Activated CD4-positive, alpha-beta T cell treated with anti-CD3 and anti-CD28 coated beads, Interleukin-2, amount 50 U/mL, for 4 hours (primary cell): ENCODE measurements around the gene HSD17B2.
"Not testable (repeated sequence)": the region's sequence is repeated elsewhere in the genome, so short reads cannot be mapped to it uniquely, and the experiment has no call there.

ENCODE experiments used
- DNase-seq, 2 experiments: peaks; one replicate each; pipeline ENCODE4 v3.0.0-alpha.2; 2020

HSD17B2 gene, protein sequence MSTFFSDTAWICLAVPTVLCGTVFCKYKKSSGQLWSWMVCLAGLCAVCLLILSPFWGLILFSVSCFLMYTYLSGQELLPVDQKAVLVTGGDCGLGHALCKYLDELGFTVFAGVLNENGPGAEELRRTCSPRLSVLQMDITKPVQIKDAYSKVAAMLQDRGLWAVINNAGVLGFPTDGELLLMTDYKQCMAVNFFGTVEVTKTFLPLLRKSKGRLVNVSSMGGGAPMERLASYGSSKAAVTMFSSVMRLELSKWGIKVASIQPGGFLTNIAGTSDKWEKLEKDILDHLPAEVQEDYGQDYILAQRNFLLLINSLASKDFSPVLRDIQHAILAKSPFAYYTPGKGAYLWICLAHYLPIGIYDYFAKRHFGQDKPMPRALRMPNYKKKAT

DNA sequence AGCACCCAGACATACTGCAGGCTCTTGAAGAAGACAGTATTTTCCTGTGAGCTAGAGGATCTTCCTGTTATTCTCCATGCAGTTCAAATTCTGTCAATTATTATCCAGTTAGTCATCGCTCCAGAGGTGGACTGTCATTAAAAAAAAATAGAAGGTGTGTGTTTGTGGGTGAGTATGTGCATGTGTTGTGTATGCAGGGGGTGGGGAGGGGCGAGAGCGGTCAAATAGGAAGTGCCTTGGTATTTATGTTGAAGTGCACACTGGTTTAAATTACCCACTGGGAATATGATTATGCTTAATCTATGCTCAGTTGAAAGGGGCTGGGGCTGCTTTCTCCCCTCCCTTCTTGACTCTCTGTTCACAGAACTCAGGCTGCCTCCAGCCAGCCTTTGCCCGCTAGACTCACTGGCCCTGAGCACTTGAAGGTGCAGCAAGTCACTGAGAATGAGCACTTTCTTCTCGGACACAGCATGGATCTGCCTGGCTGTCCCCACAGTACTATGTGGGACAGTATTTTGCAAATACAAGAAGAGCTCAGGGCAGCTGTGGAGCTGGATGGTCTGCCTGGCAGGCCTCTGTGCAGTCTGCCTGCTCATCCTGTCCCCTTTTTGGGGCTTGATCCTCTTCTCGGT is at the start of gene HSD17B2:
HSD17B2 (plus strand) TSS at position 273 of the 632 bp plus-strand sequence; CDS start at position 445, 172 bp downstream.
- DNase-seq: no peak

DNA sequence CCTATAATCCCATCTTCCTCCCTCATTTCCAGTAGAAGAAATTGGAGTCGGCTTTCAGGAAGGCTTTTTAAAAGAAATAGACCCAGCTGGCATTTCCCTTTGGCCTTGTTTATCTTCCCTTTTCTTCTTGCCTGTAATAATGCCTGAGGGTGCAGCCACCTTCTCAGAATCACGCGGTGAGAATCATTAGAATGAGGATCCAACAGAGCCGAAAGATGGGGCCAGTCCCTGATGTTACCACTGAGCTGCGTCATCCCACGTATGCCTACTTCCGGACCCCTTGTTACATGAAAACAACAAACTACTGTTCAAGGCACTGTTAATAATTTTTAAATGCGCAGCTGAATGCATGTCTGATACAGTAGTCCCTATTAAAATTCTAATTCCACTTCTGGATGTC is 47.9 kb upstream of the HSD17B2 start:
- DNase-seq: no peak

DNA sequence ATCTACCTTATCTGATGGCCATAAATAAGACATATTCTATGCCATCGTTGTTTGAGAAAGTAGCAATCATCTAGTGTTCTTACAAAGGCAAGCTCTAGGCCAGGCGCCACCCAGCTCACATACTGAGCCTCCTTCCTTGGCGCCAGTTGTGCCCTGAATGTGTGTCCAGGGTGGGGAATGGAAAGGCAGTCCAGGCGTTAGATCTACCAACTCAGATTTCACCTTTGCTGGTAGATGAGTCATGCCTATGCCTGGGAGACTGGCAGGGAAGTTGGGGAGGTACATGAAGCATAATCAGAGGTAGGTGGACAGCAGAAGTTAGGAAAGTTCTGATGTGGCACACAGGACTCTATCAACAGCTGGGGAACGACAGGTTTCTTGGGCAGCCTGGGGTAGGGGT is 47.3 kb upstream of the HSD17B2 start:
- no peak for DNase-seq

DNA sequence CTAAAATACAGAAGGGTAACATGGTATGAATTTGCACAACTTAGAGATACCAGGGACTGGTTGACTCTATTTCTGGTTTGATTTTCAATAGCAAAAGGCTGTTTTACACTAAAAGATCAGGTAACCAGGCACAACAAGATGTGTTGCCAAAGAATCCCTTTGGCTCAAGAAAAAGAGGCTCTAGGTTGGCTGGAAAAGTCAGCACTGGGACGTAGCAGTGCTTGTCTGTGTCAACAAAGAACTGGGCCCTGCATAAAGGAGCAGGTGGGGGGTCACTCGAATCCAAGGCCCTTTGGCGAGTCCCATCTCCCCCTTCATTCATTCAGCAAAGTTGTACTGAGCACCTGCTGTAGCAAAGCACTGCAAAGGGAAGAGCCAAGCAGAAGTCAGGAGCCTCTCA is 42.2 kb upstream of the HSD17B2 start:
- no peak for DNase-seq

DNA sequence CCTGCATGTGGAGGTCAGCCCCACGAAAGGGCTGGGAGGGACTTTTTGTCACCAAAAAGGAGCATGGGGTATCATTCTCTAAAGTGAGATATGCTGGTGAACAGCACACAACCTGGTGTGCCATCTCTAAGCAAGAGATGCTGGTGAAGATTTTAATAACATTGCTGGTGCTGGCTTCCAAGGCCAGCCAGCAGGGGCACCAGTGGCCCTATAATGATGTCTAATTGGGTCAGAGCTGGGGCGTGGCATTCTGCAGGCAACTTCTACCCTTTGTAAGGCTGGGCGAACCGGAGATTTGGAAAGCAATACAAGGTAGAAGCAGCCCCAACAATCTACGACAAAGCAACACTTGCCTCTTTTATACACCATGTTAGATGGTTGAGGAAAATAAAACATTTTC is 40.6 kb upstream of the HSD17B2 start:
- no peak for DNase-seq

DNA sequence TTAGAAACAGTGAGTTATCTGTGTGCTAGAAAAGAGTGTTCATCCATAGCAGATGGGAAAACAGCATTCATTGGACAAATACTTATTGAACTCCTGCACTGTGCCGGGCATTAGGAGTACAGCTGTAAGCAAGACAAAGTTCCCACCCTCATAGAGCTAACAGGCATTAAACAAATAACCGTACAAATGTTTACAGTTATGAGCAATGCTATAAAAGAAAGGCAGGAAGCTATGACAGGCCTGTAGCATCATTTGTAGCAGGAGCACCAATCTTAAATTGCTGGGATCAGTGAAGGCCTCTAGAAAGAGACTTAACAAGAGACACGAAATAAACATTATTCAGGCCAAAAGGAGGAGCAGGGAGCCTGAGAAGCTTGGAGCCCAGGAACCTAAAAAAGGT is 39.4 kb upstream of the HSD17B2 start:
- DNase-seq: no peak

DNA sequence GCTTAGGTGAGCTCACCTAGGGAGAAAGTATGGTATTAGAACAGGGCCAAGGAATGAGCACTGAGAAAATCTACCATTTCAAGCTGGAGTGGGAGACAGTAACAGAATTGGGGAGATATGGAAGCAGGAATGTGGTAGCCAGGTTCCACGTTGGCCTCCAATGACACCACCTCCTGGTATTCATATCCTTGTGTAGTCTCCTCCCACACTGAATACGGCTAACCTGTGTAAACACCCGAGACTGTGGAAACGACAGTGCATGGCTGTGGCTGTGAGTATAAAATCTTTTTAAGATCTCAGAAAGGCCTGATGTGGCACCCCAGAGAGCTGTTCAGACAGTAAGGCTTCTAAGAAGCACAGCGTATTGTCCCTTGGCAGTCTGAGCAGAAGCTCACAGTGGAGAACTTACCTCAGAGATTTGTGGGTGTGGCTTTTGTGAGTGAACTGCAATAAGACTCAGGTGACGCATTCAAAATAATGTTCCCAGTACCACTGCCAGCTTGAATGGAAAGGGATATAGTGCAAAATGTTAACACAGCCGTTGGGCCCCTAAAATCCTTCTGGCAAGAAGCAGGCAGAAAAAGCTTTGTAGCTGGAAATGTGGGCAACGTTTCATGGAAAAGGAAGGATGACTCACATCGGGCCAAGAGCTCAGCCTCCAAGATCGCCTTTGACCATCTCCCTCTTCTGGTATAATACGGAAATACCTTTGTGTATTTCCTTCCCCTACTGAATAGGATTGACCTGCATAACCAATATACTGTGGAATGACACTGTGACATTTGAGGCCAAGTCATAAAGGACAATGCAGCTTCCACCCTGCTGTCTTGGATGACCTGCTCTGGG is 38.2 kb upstream of the HSD17B2 start:
- DNase-seq: no peak

DNA sequence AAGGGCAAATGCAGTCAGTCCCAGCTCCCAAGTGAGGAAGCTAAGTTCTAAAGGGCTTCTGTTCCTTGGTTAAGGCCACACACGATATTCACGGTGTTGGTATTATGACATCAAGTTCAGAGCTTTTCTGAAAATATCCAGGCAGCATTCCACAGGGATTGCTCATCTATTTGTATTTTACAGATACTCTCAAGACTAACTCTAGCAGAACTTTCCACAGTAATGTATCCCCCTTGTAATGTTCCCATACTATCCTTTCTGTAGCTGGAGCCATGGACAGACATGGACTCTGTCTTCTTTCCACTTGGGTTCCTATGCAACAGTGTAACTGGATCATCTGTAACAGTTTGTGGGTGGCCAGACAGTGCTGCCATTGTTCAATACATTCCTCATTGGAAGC is 37.3 kb upstream of the HSD17B2 start:
- no peak for DNase-seq

DNA sequence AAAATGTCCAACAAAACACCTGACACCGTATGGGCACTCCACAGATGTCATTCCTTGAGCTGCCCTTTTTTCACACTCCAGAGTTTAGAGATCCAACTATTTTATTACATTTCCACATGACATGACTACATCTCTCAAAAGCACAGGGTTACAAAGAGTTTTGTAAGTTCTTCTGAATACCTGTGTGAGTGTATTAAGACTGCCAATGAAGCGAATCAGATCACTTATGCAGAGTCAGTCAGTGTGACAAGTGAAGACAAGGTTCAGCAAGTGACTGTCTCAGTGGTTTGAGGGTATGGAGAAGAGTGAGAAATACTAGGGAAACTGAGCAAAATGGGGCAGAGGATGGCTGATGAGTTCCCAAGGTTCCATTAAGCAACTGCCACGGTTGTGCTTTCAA is 32.2 kb upstream of the HSD17B2 start:
- no peak for DNase-seq

DNA sequence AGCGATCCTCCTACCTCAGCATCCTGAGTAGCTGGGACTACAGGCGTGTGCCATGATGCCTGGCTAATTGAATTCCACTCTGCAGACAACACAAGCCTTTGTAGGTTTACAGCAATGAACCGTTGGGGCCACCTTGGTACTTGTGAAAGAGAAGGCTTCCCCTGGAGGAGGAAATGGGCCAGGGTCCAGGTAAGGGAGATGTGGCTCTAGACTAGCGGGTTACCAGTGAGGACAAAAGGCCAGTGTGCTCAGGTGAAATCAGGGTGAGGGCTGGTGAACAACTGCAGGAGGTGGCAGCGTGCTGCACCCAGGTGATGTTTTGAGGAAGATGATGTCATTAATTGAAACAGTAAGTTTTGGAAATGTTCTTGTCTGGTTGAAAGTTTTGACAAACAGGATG is 30.5 kb upstream of the HSD17B2 start:
- DNase-seq: no peak

DNA sequence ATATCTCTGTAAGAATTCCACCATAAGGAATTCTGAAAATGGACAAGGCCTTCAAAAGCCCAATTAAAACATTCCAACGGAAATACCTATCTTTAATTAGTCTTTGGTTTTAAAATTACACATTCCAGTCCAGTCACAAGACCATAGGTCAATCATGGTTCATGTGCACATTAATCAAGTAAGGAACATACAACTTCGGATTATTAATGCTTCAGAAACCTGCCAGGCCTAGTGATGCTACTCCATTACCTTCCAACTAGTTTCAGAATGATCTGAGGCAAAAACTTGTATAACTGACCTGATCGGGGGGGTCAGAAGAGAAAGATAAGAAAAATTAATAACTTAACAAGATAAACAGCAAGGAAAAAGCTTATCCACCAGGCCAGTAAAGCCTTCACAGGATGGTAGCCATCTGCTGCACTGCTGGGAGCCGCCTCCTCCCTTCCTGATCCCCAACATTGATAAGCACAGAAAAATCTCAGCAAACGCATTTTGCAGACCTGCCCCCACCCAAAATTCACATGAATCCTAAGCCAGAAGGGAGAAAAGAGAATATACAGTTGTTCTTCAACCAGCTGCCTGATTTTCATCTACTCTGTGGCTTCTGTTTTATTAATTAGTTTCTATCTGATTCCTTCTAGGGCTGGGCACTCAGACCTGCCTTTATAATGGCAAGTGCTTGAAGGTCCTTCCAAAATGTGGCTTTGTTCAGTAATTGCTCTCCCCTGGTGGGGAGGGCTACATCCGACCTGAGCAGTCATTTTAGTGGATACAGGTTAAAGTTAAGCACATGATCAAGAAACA is 29.8 kb upstream of the HSD17B2 start:
- no peak for DNase-seq

DNA sequence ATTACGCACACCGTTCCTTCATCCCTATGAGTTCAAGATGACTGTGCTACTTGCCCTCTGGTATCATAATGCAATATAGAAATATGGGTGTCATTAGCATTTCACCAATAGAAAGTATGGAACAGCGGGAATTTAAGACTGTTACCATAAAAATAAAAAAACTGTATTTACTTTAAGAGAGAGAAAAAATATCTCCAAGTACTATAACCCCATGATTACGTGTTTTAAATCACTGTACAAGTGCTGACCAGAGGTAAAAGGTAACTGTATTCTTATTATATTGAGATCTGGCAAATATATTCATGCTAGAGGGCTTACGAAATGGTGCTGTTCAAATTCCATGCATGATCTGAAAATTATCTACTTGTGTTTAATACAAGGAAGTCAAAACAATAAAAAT is 29.0 kb upstream of the HSD17B2 start:
- no peak for DNase-seq

DNA sequence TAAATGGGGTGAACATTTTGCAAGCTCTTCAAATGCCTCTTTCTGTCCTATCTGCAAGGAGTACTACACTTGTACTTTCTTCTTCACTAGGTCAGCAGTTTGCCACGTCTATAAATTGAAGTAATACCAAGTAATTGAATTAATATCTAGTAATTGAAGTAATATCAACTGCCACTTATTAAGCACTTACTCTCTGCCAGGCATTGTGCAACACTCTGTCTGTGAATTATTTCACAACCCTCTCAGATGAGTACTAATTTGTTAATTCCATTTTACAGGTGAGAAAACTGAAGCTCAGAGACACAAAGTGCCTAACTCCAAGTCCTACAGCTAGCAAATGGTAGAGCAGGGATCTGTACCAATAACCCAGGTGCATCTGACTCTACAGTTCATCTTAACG is 27.9 kb upstream of the HSD17B2 start:
- DNase-seq: no peak

DNA sequence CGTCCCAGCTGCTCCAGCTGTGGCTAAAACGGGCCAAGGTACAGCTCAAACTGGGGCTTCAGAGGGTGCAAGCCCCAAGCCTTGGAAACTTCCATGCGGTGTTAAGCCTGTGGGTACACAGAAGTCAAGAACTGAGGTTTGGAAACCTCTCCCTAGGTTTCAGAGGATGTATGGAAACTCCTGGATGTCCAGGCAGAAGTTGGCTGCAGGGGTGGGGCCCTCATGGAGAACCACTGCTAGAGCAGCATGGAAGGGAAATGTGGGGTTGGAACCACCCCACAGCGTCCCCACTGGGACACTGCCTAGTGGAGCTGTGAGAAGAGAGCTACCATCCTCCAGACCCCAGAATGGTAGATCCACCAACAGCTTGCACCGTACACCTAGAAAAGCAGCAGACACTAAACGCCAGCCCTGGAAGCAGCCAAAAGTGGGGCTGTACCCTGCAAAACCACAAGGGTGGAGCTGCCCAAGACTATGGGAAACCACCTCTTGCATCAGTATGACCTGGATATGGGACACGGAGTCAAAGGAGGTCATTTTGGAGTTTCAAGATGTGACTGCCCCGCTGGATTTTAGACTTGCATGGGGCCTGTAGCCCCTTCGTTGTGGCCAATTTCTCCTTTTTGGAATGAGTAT is 26.0 kb upstream of the HSD17B2 start:
- no peak for DNase-seq

DNA sequence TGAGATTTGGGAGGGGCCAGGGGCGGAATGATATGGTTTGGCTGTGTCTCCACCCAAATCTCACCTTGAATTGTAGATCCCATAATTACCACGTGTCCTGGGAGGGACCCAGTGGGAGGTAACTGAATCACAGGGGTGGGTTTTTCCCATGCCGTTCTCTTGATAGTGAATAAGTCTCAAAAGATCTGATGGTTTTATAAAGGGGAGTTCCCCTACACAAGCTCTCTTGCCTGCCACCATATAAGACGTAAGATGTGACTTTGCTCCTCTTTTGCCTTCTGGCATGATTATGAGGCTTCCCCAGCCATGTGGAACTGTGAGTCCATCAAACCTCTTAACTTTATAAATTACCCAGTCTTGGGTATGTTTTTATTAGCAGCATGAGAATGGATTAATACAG is 25.3 kb upstream of the HSD17B2 start:
- DNase-seq: not testable (repeated sequence)

DNA sequence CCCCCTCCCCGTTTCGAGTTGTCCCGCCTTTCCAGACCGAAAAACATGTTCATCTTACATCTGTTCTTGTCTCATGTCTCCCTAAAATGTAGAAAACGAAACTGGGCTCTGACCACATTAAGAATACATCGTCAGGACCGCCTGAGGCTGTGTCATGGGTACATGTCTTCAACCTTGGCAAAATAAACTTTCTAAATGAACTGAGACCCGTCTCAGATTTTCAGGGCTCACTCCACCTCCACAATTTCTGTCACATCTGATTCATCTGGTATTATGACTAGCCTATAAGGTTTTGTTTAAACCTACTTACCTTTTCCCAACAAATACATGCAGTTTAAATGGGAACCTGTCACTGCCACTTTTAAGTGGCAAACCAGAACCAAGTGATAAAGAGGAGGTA is 24.4 kb upstream of the HSD17B2 start:
- DNase-seq: no peak

DNA sequence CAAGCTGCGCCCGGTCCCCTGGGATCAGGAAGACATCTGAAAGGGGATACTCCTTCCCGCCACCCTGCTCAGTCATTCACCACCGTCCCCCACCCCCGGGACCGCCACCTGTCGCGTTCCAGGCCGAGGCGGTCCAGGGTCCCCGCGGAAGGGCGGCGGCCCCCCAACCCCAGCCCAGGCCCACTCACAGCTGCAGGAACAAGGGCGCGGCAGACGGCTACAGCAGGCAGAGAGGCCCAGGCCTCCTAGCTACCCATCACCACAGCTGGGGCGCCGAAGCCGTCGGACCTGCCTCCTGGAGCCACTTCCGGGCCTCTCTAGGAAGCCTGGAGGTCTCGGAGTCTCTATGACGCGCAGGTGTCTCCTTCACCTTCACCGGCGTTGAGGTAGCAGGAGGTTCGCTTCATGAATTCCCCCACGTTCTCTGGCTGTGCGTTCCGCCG is 23.8 kb upstream of the HSD17B2 start, which contains the start of gene SDR42E1:
SDR42E1 (minus strand) TSS at position 272 of the 443 bp plus-strand sequence. CDS start 10,612 bp downstream, outside the sequence.
- DNase-seq: peak; percentile 30 to 35

DNA sequence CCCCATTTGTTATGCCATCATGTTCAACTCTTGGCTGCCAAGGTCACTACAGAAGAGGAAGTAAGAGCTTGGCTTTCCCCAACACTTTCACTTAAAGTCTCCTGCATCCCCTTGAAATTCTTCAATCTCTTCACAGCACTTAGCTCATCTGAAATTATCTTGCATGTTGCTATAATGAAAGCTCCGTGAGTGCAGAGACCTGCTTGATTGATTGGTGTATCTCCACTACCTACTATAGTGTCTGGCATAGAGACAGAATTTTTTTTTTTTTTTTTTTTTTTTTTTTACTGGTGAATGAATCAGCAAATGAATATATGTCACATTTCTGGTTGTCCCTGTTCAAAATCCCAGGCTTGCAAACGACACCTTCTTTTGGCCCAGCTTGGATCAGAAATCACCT is 21.9 kb upstream of the HSD17B2 start:
- DNase-seq: no peak

DNA sequence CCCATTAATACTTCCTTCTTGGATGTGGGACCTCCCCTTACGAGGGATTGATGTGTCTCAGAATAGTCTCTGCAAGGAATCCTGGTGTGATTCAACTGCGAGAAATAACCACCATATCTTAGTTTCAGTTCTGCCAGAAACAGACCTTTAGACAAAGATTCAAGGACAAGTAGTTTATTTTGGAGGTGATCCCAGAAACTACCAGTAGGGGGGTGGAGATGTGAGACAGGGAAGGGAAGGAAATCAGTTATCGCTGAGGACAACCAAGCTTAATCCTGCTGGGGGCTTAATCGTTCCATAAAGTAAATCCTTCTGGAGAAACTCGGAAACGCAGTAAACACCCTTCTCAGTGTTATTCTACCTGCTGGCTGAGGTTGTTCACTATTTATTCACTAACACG is 18.8 kb upstream of the HSD17B2 start:
- no peak for DNase-seq

DNA sequence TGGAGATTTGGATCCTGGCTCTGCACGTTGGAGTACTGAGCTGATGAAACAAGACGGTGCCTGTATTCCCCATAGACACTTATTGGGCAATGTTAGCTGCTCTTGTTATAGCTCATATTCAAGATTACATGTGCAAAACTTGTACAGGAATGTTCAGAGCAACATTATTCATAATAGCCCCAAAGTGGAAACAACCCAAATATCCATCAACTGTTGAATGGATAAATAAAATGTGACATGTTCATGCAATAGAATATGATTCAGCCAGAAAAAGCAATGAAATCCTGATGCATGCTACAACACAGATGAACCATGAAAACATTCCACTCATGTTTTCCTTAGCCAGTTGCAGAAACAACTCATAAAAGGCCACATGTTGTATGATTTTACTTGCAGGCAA is 18.1 kb upstream of the HSD17B2 start:
- no peak for DNase-seq

DNA sequence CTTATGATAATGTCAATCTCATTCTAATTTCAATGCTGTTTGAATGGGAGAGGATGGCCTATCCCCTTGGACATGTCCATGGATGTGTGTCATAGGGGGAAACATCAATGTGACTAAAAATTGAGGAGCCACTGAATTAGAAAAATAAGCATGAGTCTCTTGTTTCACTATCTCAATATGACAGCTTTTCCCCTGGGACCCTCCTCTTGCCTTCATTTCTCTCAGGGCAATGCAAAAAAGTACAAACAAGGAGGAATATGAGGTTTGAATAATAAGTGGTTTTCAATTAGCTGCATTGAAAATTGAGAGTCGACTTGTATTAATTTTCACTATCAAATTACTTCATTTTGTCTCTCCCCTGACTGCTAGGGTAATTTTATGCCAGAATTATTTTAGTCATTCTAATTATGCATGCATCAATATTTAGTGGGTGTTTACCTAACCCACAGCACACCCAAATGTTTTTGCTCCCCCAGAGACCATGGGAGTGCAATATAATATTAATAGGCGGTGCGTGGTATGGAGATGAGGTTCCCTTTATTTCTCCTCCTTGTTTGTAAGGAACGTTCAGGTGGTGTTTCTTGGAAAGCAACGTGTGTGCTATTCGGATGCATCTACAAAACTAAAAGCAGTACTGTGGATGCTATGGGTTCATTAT is 17.0 kb upstream of the HSD17B2 start:
- no peak for DNase-seq

DNA sequence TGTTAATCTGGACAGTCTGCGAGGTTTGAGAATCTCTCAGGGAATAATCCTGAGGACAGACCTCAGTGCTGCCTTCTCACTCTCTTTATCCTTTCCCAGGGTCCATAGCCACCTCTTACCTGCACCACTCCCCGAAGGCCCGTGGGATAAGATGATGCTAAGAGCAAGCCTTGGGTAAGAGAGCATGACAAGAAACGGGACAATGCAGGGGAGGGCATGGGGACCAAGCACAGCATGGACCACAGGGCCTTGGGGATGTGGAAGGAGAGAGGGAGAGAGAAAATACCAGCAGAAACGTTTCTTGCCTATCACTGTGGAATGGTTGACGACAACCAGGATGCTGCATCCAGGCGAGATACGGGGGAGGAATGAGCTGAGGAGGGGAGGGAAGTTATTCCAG is 15.5 kb upstream of the HSD17B2 start:
- DNase-seq: no peak
